Measurements from ENCODE around the gene SGIP1. TPM values are rescaled to one million over a fixed set of nuclear protein-coding genes. Genes with fewer than 3 reads are reported as not detected.

SGIP1 gene
- total RNA-seq, 1 experiment from 2014 or later = 2.8 TPM

DNA sequence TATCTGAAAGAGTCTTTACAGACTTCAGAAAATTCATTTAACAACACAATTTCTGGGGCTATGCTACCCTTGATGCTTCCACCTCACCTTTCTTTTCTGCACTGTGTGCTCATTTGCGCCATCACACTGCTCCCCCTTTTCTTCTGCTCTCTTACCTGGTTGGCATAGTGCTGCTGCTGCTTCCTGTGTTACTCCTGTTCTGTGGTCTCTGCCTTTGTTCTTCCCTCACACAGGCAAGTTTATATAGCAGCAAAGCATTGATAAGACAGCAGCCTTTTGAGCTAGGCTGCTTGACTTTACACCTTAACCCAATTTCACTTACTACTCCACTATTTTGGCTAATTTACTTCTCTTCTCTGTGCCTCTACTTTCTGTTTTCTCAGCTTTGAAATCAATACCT lies 18.3 kb downstream of the SGIP1 start:
- no peaks in the 10 kb centered on the region for H3K27me3 ChIP-seq (replicated peaks)
- no peak overlapping the region for H3K4me3 ChIP-seq
- H3K9me3 ChIP-seq (replicated peaks) = no peaks in the 10 kb centered on the region
- no peaks in the 10 kb centered on the region; the same call in 1 of the 2 replicates for H3K36me3 ChIP-seq
- no peak overlapping the region for H3K27ac ChIP-seq
- no peak for DNase-seq (ENCODE audit: low read depth in 1 of 2, low spot score in 2 of 2)
- H3K4me1 ChIP-seq (replicated peaks) = no peaks in the 10 kb centered on the region; the same call in 1 of the 2 replicates

DNA sequence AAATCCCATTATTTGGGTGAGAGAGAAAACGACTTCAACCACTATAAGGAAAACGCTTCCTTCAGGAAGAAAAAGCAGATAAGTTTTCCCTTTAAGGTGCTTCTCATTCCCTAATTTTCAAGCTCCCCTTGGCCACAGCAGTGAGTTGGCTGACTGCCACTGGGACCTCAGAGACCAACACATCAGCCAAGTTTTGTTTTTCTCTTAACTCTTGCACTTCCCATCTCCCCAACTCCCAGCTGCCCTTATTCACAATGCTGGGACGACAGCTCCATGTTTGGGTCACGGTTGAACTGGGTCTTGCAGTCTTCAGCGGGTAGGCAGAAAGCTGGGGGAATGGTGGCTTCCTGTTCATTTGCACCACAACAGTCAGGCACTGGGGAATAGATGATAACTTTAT lies 18.9 kb downstream of the SGIP1 start:
- no peak for DNase-seq (ENCODE audit: low read depth in 1 of 2, low spot score in 2 of 2)
- no peaks in the 10 kb centered on the region for H3K27me3 ChIP-seq (replicated peaks)
- H3K4me1 ChIP-seq (replicated peaks) = no peaks in the 10 kb centered on the region; the same call in 1 of the 2 replicates
- H3K27ac ChIP-seq = no peak overlapping the region
- no peaks in the 10 kb centered on the region; the same call in 1 of the 2 replicates for H3K36me3 ChIP-seq
- H3K4me3 ChIP-seq = no peak overlapping the region
- no peaks in the 10 kb centered on the region for H3K9me3 ChIP-seq (replicated peaks)

DNA sequence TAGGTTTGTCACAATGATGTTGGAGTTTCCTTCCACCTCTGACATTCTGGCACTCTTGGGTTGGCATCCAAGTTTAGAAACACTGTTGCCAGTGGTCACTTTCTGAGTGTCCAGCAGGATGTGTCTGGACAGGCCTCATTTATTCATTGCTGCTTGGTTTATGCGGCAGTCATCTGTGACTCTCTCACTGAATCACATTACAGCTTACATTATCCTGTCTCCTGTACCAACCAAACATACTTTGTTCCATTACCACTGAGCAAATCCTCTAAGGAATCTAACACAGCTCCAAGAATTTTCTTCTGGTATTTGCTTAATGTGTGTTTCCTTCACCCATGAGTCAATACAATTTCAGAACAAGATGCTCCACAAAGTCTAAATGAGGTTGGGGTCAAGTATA lies 19.9 kb downstream of the SGIP1 start:
- H3K4me3 ChIP-seq = no peak overlapping the region
- H3K27ac ChIP-seq = no peak overlapping the region
- H3K27me3 ChIP-seq (replicated peaks) = no peaks in the 10 kb centered on the region
- no peaks in the 10 kb centered on the region; the same call in 1 of the 2 replicates for H3K4me1 ChIP-seq (replicated peaks)
- H3K9me3 ChIP-seq (replicated peaks) = no peaks in the 10 kb centered on the region
- DNase-seq (ENCODE audit: low read depth in 1 of 2, low spot score in 2 of 2) = no peak
- no peaks in the 10 kb centered on the region; the same call in 1 of the 2 replicates for H3K36me3 ChIP-seq

DNA sequence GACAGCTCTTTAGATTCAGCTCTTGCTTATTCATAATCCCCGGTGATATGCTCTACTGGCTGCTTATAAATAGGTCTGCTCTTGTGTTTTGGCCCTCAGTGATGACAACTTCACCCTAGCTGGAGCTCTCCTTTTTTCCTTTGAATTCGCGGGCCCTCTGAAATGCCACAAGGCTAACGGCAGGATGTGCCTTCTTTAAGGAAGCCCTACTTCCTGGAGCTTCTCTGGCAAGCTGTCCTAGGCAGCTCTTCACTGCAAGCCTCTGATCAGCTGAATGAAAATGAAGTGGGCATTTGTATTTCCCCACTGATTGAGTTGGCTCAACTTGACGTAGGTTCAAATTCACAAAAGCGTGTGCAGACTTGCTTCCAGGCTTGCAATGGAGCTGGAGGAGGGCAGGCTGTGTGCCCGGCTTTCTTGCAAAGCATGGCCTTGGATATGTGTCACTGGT lies 22.2 kb downstream of the SGIP1 start:
- H3K9me3 ChIP-seq (replicated peaks) = no peaks in the 10 kb centered on the region
- H3K27me3 ChIP-seq (replicated peaks) = no peaks in the 10 kb centered on the region
- no peak overlapping the region for H3K27ac ChIP-seq
- no peaks in the 10 kb centered on the region; the same call in 1 of the 2 replicates for H3K36me3 ChIP-seq
- no peak overlapping the region for H3K4me3 ChIP-seq
- DNase-seq (ENCODE audit: low read depth in 1 of 2, low spot score in 2 of 2) = no peak
- no peaks in the 10 kb centered on the region; the same call in 1 of the 2 replicates for H3K4me1 ChIP-seq (replicated peaks)

DNA sequence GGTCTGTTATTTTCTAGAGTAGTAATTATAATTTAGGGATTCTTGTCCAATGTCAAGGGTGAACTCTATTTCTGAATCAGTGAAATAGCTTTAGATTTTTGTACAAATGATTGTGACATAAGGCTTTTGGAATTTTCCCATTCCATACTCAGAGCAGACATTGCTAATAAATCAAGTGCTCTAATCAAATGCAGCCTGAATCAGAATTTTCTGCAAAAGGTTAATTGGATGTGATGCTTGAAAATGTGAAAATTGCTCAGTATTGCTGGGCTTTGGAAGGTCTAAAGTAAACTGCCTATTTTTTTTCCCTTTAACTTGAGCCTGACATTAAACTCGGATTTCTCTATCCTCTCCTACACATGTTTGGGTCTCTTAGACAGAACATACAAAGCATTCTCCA lies 23.2 kb downstream of the SGIP1 start:
- Histone ChIP-seq H3K27ac (no peak overlapping the region), H3K36me3 (no peaks in the 10 kb centered on the region; the same call in 1 of the 2 replicates), H3K4me3 (no peak overlapping the region), H3K4me1 (replicated peaks) (peaks cover 8% of the 10 kb centered on the region), H3K9me3 (replicated peaks) (no peaks in the 10 kb centered on the region), H3K27me3 (replicated peaks) (no peaks in the 10 kb centered on the region)
- DNase-seq (ENCODE audit: low read depth in 1 of 2, low spot score in 2 of 2) = no peak

DNA sequence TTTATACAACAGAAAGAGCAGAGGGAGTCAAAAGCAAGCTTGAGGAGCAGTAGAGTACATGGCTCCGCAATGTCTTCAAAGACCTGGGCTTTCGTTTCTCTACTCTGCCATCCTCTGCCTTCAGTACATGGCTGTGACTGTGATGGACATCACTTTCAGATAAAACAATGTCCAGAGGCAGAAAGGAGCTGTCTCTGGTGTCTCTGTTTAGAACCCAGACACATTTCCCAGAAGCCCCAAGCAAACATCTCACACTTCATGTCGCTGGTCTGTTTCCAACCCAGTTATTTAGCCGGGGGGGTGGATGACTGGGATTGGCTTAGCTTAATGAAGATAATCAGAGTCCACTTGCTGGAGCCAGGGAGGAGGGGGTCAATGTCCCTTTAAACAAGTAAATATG lies 25.6 kb downstream of the SGIP1 start:
- no peaks in the 10 kb centered on the region for H3K9me3 ChIP-seq (replicated peaks)
- H3K27ac ChIP-seq = no peak overlapping the region
- H3K4me1 ChIP-seq (replicated peaks) = peaks cover 30% of the 10 kb centered on the region
- H3K27me3 ChIP-seq (replicated peaks) = no peaks in the 10 kb centered on the region
- DNase-seq (ENCODE audit: low read depth in 1 of 2, low spot score in 2 of 2) = no peak
- no peaks in the 10 kb centered on the region; the same call in 1 of the 2 replicates for H3K36me3 ChIP-seq
- no peak overlapping the region for H3K4me3 ChIP-seq

DNA sequence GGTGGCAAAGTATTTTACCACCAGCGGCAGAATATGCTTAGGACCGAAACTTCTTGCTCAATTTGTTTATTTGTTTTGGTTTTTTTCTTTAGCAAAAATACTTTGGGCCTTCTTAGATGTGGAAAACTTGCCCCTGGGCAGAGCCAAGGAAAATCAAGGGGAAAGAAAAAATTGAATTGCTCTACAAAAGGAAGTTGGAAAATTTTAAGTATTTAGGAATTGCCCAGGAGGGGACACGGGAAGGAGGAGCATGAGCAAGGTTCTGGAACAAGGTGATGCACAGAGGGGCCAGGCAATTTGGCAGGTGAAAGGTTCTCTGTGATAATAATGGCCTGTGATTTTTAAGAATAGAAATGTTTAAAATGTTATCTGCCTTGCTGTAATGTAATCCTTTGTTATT lies 28.6 kb downstream of the SGIP1 start:
- peaks cover 41% of the 10 kb centered on the region for H3K4me1 ChIP-seq (replicated peaks)
- H3K9me3 ChIP-seq (replicated peaks) = no peaks in the 10 kb centered on the region
- peak overlapping the region; percentile 26; the same call in 1 of the 2 replicates for H3K4me3 ChIP-seq
- H3K27ac ChIP-seq = peak overlapping the region; percentile 96
- no peaks in the 10 kb centered on the region for H3K27me3 ChIP-seq (replicated peaks)
- no peaks in the 10 kb centered on the region for H3K36me3 ChIP-seq
- peak in 1 of 2 experiments; percentile 72 for DNase-seq (ENCODE audit: low read depth in 1 of 2, low spot score in 2 of 2)

DNA sequence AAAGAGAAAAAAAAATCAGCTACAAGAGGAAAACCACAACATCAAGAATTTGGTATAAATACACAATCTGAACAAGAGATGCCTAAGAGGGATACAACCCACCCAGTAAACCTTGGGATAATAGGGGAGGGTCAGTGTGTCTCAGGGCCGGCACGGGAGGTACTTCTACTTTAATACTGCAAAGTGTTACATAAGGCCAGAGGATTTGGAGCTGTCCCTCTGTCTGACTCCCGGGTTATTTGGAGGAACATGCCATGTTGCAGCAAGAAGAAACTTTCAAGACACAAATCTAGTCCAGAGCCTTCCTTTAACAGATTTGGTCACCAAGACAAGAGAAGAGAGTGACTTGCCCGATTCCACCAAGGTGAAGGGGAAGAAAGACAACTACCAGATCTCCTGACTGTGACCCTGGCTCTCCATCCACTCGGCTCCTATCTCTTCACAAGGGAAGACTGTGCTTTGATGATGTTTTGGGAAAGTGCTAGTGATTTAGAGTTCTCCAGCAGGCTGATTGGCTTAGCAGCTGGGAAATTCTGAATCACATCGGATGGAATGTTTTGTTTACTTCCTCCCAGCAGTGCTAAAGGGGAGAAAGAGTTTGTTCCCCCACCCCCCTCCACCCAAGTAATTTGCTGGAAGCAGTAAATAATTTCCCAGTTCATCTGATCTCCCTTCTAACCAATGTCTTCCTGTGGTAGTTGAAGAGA lies 29.3 kb downstream of the SGIP1 start:
- Histone ChIP-seq H3K27ac (peak overlapping the region; percentile 96), H3K4me3 (peak overlapping the region; percentile 26), H3K27me3 (replicated peaks) (no peaks in the 10 kb centered on the region), H3K9me3 (replicated peaks) (no peaks in the 10 kb centered on the region), H3K4me1 (replicated peaks) (peaks cover 41% of the 10 kb centered on the region), H3K36me3 (no peaks in the 10 kb centered on the region)
- DNase-seq (ENCODE audit: low read depth in 1 of 2, low spot score in 2 of 2) = peak; percentile 84 to 95

DNA sequence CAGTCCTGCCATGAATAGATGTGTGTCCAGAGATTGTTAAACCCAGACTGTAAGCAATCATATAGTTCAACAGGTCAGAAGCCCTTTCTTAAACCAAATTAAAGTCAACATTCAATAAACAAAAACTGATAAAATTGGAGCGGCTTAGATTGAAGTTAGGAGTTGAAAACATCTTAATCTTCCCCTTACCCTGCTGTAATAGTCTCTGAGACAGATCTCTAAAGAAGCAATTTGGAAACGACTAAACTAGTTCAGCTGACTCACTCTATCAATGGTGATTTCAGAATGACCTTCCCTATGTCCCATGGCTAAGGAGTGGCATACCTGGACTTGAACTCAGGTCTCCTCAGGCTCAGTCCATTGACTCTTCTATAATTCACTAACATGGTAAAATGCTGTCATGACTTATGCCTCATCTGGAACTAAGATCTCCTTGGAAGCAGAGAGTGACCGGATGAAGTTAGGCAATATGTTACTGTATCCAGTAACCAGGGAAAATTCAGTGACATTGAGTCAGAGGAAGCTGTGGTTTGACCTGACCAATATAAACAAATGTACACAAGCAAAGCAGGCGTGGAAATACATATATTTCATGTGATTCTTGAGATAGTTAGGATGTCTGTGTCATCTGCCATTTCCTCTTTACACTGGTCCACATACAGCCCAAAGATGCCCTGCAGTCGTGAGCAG lies 30.1 kb downstream of the SGIP1 start:
- Histone ChIP-seq H3K4me3 (peak overlapping the region; percentile 5; the same call in 1 of the 2 replicates), H3K27me3 (replicated peaks) (no peaks in the 10 kb centered on the region), H3K9me3 (replicated peaks) (no peaks in the 10 kb centered on the region), H3K36me3 (no peaks in the 10 kb centered on the region), H3K4me1 (replicated peaks) (peaks cover 41% of the 10 kb centered on the region), H3K27ac (peak overlapping the region; percentile 96)
- peak; percentile 54 to 89 for DNase-seq (ENCODE audit: low read depth in 1 of 2, low spot score in 2 of 2)

DNA sequence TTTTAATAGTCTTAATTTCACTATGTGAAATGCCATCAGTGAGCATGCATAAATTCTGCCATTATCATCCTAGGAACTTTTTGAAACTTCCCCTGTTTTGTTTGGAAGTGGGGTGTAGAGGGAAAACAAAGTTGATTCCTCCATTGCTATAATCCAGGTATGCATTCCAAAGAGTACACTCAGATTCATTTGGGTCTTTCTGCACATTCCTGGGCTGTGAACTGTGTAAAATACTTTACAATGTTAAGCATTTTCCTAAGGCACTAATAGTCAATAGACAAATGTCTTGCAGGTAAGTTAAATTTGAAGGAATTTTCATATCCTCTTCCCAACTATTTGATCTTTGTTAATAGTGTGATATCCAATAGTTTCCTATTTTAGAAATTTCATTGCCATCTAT lies 36.2 kb downstream of the SGIP1 start:
- Histone ChIP-seq H3K4me3 (no peak overlapping the region), H3K36me3 (no peaks in the 10 kb centered on the region), H3K27me3 (replicated peaks) (no peaks in the 10 kb centered on the region), H3K4me1 (replicated peaks) (peaks cover 33% of the 10 kb centered on the region), H3K9me3 (replicated peaks) (no peaks in the 10 kb centered on the region), H3K27ac (no peak overlapping the region)
- DNase-seq (ENCODE audit: low read depth in 1 of 2, low spot score in 2 of 2) = no peak

DNA sequence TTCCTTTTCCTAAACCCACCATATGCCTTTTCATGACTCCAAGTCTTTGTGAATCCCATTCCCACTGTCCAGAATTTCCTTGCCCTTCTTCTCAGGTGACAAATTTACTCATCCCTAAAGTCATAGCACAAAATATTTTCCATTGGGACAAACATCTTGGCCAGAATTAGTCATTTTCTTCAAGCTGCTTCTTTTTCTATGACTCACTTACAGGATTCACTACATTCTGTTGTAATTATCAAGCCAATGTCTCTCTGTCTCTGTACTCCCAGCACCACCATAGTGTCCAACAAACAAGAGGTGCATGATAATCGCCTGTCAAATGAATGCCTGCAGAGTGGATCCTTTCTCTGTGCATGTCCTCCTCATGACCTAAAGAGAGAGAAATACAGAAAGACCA lies 37.8 kb downstream of the SGIP1 start:
- no peak overlapping the region for H3K27ac ChIP-seq

DNA sequence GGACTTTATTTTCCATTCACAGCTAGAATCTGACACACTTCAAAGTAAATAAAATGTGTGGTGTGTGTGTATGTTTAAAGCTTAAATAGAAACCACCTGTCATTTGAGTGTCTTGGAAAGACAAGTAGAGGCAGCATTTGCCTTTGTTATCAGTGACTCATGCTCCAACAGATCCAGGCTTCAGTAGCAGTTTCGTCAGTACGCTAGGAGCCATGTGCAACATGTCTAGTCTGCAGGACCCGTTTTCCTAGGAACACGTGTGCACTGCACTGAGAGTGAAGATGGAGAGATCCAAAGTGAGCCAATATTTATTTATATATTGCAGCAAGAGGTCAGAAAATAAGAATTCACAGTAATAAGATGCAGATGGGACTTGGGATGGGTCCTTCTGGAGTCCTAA lies 41.8 kb downstream of the SGIP1 start:
- Histone ChIP-seq H3K27ac (no peak overlapping the region), H3K4me1 (replicated peaks) (peaks cover 42% of the 10 kb centered on the region), H3K9me3 (replicated peaks) (no peaks in the 10 kb centered on the region), H3K27me3 (replicated peaks) (no peaks in the 10 kb centered on the region), H3K4me3 (no peak overlapping the region), H3K36me3 (no peaks in the 10 kb centered on the region)
- DNase-seq (ENCODE audit: low read depth in 1 of 2, low spot score in 2 of 2) = peak; percentile 38 to 48

More for the DNA sequence above, 37.8 kb downstream of the SGIP1 start:
- no peaks in the 10 kb centered on the region for H3K36me3 ChIP-seq
- H3K4me3 ChIP-seq = no peak overlapping the region
- H3K27me3 ChIP-seq (replicated peaks) = no peaks in the 10 kb centered on the region
- DNase-seq (ENCODE audit: low read depth in 1 of 2, low spot score in 2 of 2) = peak in 1 of 2 experiments; percentile 52
- peaks cover 43% of the 10 kb centered on the region for H3K4me1 ChIP-seq (replicated peaks)
- no peaks in the 10 kb centered on the region for H3K9me3 ChIP-seq (replicated peaks)

DNA sequence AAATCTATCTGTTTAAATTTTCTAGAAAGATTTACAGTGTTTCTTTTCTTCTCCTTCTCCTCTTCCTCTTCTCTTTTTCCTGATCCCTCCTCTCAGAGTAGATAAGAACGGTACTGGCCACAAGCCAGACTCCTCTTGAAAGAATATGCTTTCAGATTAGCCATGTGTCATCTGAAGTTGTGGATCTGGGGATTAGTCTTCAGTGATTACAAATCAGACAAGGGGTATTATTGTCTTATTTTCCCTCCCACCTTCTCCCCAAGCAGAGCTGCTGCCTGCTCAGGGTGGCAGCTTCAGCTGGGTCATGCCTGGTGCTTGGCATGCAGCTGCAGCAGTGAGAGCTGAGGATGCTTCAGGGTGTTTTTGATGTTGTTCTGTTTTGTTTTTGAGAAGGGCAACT lies 42.7 kb downstream of the SGIP1 start:
- Histone ChIP-seq H3K4me1 (replicated peaks) (peaks cover 33% of the 10 kb centered on the region), H3K27ac (no peak overlapping the region), H3K9me3 (replicated peaks) (no peaks in the 10 kb centered on the region), H3K27me3 (replicated peaks) (no peaks in the 10 kb centered on the region), H3K36me3 (no peaks in the 10 kb centered on the region), H3K4me3 (no peak overlapping the region)
- DNase-seq (ENCODE audit: low read depth in 1 of 2, low spot score in 2 of 2) = peak in 1 of 2 experiments; percentile 20

DNA sequence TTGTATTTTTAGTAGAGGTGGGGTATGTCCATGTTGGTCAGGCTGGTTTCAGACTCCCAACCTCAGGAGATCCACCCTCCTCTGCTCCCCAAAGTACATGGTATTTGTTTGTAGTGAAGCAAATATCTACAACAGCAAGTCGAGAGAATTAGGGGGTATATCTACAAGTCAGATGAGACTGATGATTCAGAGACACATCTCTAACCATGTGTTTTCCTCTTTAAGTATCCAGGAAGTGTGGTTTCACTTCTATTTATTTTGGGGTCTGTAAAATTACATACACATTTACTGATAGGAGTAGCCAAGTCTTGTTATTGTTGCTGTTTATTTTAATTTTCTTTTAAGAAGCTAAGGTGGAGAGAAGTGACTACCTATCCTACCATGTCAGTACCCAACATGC lies 44.9 kb downstream of the SGIP1 start:
- Histone ChIP-seq H3K4me1 (replicated peaks) (peaks cover 23% of the 10 kb centered on the region), H3K27me3 (replicated peaks) (no peaks in the 10 kb centered on the region), H3K27ac (no peak overlapping the region), H3K4me3 (no peak overlapping the region), H3K36me3 (no peaks in the 10 kb centered on the region), H3K9me3 (replicated peaks) (no peaks in the 10 kb centered on the region)
- no peak for DNase-seq (ENCODE audit: low read depth in 1 of 2, low spot score in 2 of 2)
